ENCODE measurements around the gene ANO7.

ANO7 gene

GRCh38 chr2:241159116-241159515 lies 29.4 kb upstream of the ANO7 start:
- DNase-seq, result no peak

- no peak for DNase-seq
Measured at GRCh38 chr2:241160318-241160717, 28.2 kb upstream of the ANO7 start.

- no peak for DNase-seq
Measured at GRCh38 chr2:241161646-241162281, 26.7 kb upstream of the ANO7 start.

GRCh38 chr2:241163601-241164118 lies 24.8 kb upstream of the ANO7 start:
- DNase-seq, result no peak

- no peak for DNase-seq
Measured at GRCh38 chr2:241168366-241168765, 20.1 kb upstream of the ANO7 start.

GRCh38 chr2:241173557-241173956 lies 14.9 kb upstream of the ANO7 start:
- no peak for DNase-seq

- DNase-seq, result no peak
Measured at GRCh38 chr2:241177526-241178334, 10.7 kb upstream of the ANO7 start.

- DNase-seq, result no peak
Measured at GRCh38 chr2:241178961-241179360, 9.5 kb upstream of the ANO7 start.

- no peak for DNase-seq
Measured at GRCh38 chr2:241179899-241180298, 8.6 kb upstream of the ANO7 start.

GRCh38 chr2:241180495-241180894 lies 8.0 kb upstream of the ANO7 start:
- no peak for DNase-seq

- DNase-seq, result no peak
Measured at GRCh38 chr2:241182126-241182525, 6.4 kb upstream of the ANO7 start.

GRCh38 chr2:241182531-241183133 lies 5.8 kb upstream of the ANO7 start:
- DNase-seq, result no peak

- DNase-seq, result no peak
Measured at GRCh38 chr2:241183221-241183620, 5.3 kb upstream of the ANO7 start.

- no peak for DNase-seq
Measured at GRCh38 chr2:241184901-241185300, 3.6 kb upstream of the ANO7 start.

- no peak for DNase-seq
Measured at GRCh38 chr2:241185961-241186360, 2.5 kb upstream of the ANO7 start.

- DNase-seq, result no peak
Measured at GRCh38 chr2:241187101-241187917, 1.2 kb upstream of the ANO7 start.

- DNase-seq, result no peak
Measured at GRCh38 chr2:241187918-241188234, 601 bp upstream of the ANO7 start.

- DNase-seq, result no peak
Measured at GRCh38 chr2:241189093-241189855, 797 bp downstream of the ANO7 start.

- DNase-seq, result no peak
Measured at GRCh38 chr2:241189856-241190201, 1.4 kb downstream of the ANO7 start.

- no peak for DNase-seq
Measured at GRCh38 chr2:241190291-241190981, 2.0 kb downstream of the ANO7 start.

- no peak for DNase-seq
Measured at GRCh38 chr2:241191081-241191480, 2.6 kb downstream of the ANO7 start.

- DNase-seq, result no peak
Measured at GRCh38 chr2:241193271-241193670, 4.8 kb downstream of the ANO7 start.
